HCT116 (cell line): ENCODE results near the gene GABRA4. TPM values are rescaled to one million over a fixed set of nuclear protein-coding genes. Genes with fewer than 3 reads are reported as not detected.

Experiments used
- ATAC-seq: fragments of 200-7000 bp; cut with Tn5 transposase; 2 replicates; pipeline ENCODE4 v1.9.1; 2020; ENCODE audit warnings: mild to moderate bottlenecking, moderate library complexity
- BruUV-seq: library from RNA; stranded (reverse); fragments of 400-500 nt; replicated peaks from 2 replicates; lab custom pipeline; 2021; lab: Mats Ljungman, UMichigan
- CTCF ChIA-PET: fragments of 300-600 bp; sonication (Branson Sonifier 250); formaldehyde crosslinking; loops from one replicate; lab custom pipeline; 2021; ENCODE audit warnings: antibody characterized with exemption; lab: Charles Lee
- POLR2A ChIA-PET: fragments of 300-600, 350-600 bp; sonication (Branson Sonifier 250); formaldehyde crosslinking; loops from one replicate; lab custom pipeline; 2021; ENCODE audit warnings: antibody characterized with exemption; lab: Charles Lee
- RAD21 ChIA-PET, 2 experiments: fragments of 300-600 bp; sonication (Branson Sonifier 250); formaldehyde crosslinking; loops; one replicate each; lab custom pipeline; 2023; ENCODE audit warnings: low total read pairs in 2 of 2; ENCODE audit not compliant: uncharacterized antibody in 2 of 2, unreplicated experiment in 2 of 2, low non-redundant PET in 1 of 2; lab: Charles Lee
- DNase-seq: peaks from one replicate; pipeline ENCODE4 v3.0.0-alpha.2; 2010; ENCODE audit warnings: low read depth, low spot score
- H2AFZ ChIP-seq: fragments of 200-600 bp; shearing (Covaris generic), sonication (generic); 2 replicates; pipeline ENCODE4 v1.6.1; 2017; ENCODE audit warnings: low read depth, mixed run types, mixed read lengths, antibody characterized with exemption, low read length; ENCODE audit not compliant: poor library complexity, severe bottlenecking
- H3K27ac ChIP-seq: 2 replicates; pipeline ENCODE4 v1.5.1; 2012; ENCODE audit warnings: low read depth, low read length
- H3K27me3 ChIP-seq: fragments of 200-600 bp; sonication (generic); 2 replicates; pipeline ENCODE4 v1.6.1; 2016; ENCODE audit warnings: mixed run types, low read length, mixed read lengths; ENCODE audit not compliant: insufficient read depth
- H3K36me3 ChIP-seq, 2 experiments: fragments of 200-500 bp in 1 of 2; fragments of 200-600 bp in 1 of 2; sonication (Bioruptor generic) in 1 of 2; sonication (generic) in 1 of 2; 2 replicates each; pipeline versions ENCODE4 v1.5.1 to v1.6.1; 2014 to 2016; ENCODE audit warnings: low read length in 2 of 2, inconsistent platforms in 1 of 2, mixed read lengths in 1 of 2, mixed run types in 1 of 2; ENCODE audit not compliant: insufficient read depth in 2 of 2, control insufficient read depth in 1 of 2
- H3K4me1 ChIP-seq, 2 experiments: fragments of 200-600 bp in 1 of 2; sonication (generic) in 1 of 2; 2 replicates each; pipeline versions ENCODE4 v1.5.1 to v1.6.1; 2012 to 2017; ENCODE audit warnings: low read length in 2 of 2, inconsistent platforms in 1 of 2, mild to moderate bottlenecking in 1 of 2, mixed read lengths in 1 of 2, mixed run types in 1 of 2, moderate library complexity in 1 of 2; ENCODE audit not compliant: insufficient read depth in 2 of 2, control insufficient read depth in 1 of 2
- H3K4me2 ChIP-seq: fragments of 200-600 bp; sonication (generic); 2 replicates; pipeline ENCODE4 v1.6.1; 2017; ENCODE audit warnings: mixed run types, low read length, mixed read lengths
- H3K4me3 ChIP-seq, 2 experiments: fragments of 200-600 bp in 1 of 2; sonication (generic) in 1 of 2; replicated peaks in 1 of 2; 2 replicates each; pipeline ENCODE4 v1.5.1; 2011 to 2016; ENCODE audit warnings: low read length in 2 of 2, control low read depth in 1 of 2, low read depth in 1 of 2, mild to moderate bottlenecking in 1 of 2, mixed read lengths in 1 of 2, mixed run types in 1 of 2
- H3K79me2 ChIP-seq: fragments of 200-600 bp; sonication (generic); 2 replicates; pipeline ENCODE4 v1.6.1; 2017; ENCODE audit warnings: mild to moderate bottlenecking, mixed run types, low read length, moderate library complexity, mixed read lengths; ENCODE audit not compliant: insufficient read depth
- H3K9ac ChIP-seq: fragments of 200-600 bp; sonication (generic); 2 replicates; pipeline ENCODE4 v1.6.1; 2016; ENCODE audit warnings: low read length, mixed read lengths
- H3K9me2 ChIP-seq: fragments of 200-600 bp; sonication (generic), shearing (Covaris generic); 2 replicates; pipeline ENCODE4 v1.6.1; 2017; ENCODE audit warnings: mixed run types, mild to moderate bottlenecking, moderate library complexity; ENCODE audit not compliant: insufficient read depth
- H3K9me3 ChIP-seq, 2 experiments: fragments of 200-500 bp in 1 of 2; fragments of 200-600 bp in 1 of 2; sonication (Bioruptor generic) in 1 of 2; sonication (generic) in 1 of 2; 2 replicates each; pipeline ENCODE4 v1.6.1; 2014 to 2017; ENCODE audit warnings: low read length in 2 of 2, mixed read lengths in 2 of 2, inconsistent platforms in 1 of 2, low read depth in 1 of 2, mild to moderate bottlenecking in 1 of 2, mixed run types in 1 of 2, moderate library complexity in 1 of 2; ENCODE audit not compliant: control insufficient read depth in 1 of 2, insufficient read depth in 1 of 2
- H4K20me1 ChIP-seq: fragments of 200-600 bp; sonication (generic), shearing (Covaris generic); 2 replicates; pipeline ENCODE4 v1.6.1; 2017; ENCODE audit warnings: mixed run types, mild to moderate bottlenecking, moderate library complexity; ENCODE audit not compliant: insufficient read depth
- CBX3 ChIP-seq: IDR thresholded peaks from 2 replicates; pipeline ENCODE4 v1.6.1; 2012; ENCODE audit warnings: low read depth
- CEBPB ChIP-seq: IDR thresholded peaks from 2 replicates; pipeline ENCODE4 v1.6.1; 2012; ENCODE audit warnings: low read depth
- EZH2 ChIP-seq: fragments of 200-600 bp; sonication (generic); IDR thresholded peaks from 2 replicates; pipeline ENCODE4 v1.6.1; 2017; ENCODE audit warnings: antibody characterized with exemption, mixed run types
- JUND ChIP-seq: IDR thresholded peaks from 2 replicates; pipeline ENCODE4 v1.6.1; 2012
- POLR2A ChIP-seq: IDR thresholded peaks from 2 replicates; pipeline ENCODE4 v1.7.0; 2011; ENCODE audit warnings: borderline replicate concordance; ENCODE audit not compliant: insufficient read depth, insufficient read length; ENCODE audit errors: extremely low read depth
- POLR2AphosphoS5 ChIP-seq: IDR thresholded peaks from 2 replicates; pipeline ENCODE4 v1.6.1; 2011; ENCODE audit warnings: mild to moderate bottlenecking, low read depth, low read length, moderate library complexity
- SP1 ChIP-seq: IDR thresholded peaks from 2 replicates; pipeline ENCODE4 v1.6.1; 2012; ENCODE audit warnings: low read depth
- TCF7L2 ChIP-seq: IDR thresholded peaks from 2 replicates; pipeline ENCODE4 v1.7.0; 2011; ENCODE audit warnings: borderline replicate concordance, inconsistent platforms; ENCODE audit not compliant: insufficient read depth, insufficient read length; ENCODE audit errors: extremely low read depth
- ZFX ChIP-seq: fragments of 450-650 bp; IDR thresholded peaks from 2 replicates; pipeline ENCODE4 v1.6.1; 2017
- intact Hi-C: fragments of 100-400 bp; cut with micrococcal nuclease; formaldehyde crosslinking; loops from 2 replicates; pipeline ENCODE4 v1.10.0; 2022
- total RNA-seq: library from RNA; stranded (reverse); gene quantifications from one replicate; pipeline ENCODE4 v1.2.1, GENCODE V29; 2021; ENCODE audit not compliant: unreplicated experiment
- TF ChIP-seq, protein P1 (sequence below): IDR thresholded peaks from 2 replicates; pipeline ENCODE4 v1.6.1; 2012; ENCODE audit warnings: low read depth

The GABRA4 gene
- total RNA-seq, 1 experiment from 2014 or later, result not detected

DNA sequence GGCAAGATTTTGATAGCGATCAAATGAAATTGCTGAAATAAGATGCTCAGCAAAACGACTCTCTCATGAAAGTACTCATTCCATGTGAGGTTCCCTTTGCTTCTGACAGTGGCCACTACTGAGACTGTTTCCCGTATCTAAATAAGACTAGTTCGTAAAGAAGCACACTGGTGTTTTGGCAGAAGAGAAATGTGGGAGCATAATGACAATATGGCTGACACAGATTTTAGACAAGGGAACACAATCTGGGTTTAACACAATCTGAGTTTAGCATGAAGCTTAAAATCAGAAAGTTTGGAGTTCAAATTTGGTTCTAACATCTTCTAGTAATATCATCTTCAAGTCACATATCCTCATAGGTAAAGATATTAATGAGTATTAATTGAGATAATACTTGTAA lies 13.7 kb downstream of the GABRA4 start (continued):
- TF ChIP-seq CBX3 (no peak), JUND (no peak), ZFX (no peak), POLR2A (no peak), SP1 (no peak), TCF7L2 (no peak), CEBPB (no peak)
- TF ChIP-seq, protein P1, sequence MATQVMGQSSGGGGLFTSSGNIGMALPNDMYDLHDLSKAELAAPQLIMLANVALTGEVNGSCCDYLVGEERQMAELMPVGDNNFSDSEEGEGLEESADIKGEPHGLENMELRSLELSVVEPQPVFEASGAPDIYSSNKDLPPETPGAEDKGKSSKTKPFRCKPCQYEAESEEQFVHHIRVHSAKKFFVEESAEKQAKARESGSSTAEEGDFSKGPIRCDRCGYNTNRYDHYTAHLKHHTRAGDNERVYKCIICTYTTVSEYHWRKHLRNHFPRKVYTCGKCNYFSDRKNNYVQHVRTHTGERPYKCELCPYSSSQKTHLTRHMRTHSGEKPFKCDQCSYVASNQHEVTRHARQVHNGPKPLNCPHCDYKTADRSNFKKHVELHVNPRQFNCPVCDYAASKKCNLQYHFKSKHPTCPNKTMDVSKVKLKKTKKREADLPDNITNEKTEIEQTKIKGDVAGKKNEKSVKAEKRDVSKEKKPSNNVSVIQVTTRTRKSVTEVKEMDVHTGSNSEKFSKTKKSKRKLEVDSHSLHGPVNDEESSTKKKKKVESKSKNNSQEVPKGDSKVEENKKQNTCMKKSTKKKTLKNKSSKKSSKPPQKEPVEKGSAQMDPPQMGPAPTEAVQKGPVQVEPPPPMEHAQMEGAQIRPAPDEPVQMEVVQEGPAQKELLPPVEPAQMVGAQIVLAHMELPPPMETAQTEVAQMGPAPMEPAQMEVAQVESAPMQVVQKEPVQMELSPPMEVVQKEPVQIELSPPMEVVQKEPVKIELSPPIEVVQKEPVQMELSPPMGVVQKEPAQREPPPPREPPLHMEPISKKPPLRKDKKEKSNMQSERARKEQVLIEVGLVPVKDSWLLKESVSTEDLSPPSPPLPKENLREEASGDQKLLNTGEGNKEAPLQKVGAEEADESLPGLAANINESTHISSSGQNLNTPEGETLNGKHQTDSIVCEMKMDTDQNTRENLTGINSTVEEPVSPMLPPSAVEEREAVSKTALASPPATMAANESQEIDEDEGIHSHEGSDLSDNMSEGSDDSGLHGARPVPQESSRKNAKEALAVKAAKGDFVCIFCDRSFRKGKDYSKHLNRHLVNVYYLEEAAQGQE, result no peak

DNA sequence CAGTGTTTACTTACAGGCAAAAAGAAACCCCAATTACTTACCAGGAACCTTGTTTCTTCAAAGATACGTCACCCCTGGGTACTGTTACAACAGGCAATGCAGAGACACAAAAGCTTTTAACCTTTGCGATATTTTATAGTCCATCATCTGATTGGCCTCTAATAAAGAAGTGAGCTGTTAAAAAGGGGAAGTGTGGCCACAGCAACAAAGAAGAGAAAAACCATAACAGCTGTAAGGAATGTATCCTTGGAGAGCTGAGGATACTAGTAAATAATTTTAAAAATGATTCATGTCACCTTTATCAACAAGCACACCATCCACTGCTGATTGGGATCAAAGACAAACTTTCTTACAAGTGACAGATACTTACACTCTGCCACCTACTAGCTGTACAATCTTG lies 14.1 kb downstream of the GABRA4 start:
- no peaks in the 10 kb centered on the region for H3K36me3 ChIP-seq
- no peaks in the 10 kb centered on the region for H3K27me3 ChIP-seq
- no peak overlapping the region for H2AFZ ChIP-seq
- DNase-seq (no peak), ATAC-seq (no peak)
- no peak overlapping the region for H3K4me2 ChIP-seq
- H3K4me3 ChIP-seq, result no peak overlapping the region
- ChIA-PET POLR2A (no interaction called here), CTCF (no interaction called here)
- no peaks in the 10 kb centered on the region for H3K9me2 ChIP-seq
- no peaks in the 10 kb centered on the region for H3K4me1 ChIP-seq
- no peaks in the 10 kb centered on the region for H4K20me1 ChIP-seq
- peaks cover 0 to 5% of the 10 kb centered on the region in 2 experiments; a peak in 2 of 4 replicates for H3K9me3 ChIP-seq
- no TSS peak for BruUV-seq
- H3K79me2 ChIP-seq, result no peaks in the 10 kb centered on the region
- H3K27ac ChIP-seq, result no peak overlapping the region
- no peak overlapping the region for H3K9ac ChIP-seq
- TF ChIP-seq EZH2 (no peak), TCF7L2 (no peak), POLR2AphosphoS5 (no peak), ZFX (no peak)
- TF ChIP-seq, all 23 proteins: peak for 0
- RAD21 ChIA-PET, result no interaction called here
- intact Hi-C loops, result no loop called here
